HG02938 (cell line): Measurements from ENCODE around the gene OR4C6.

Source experiments
- ATAC-seq: cut with Tn5 transposase; IDR thresholded peaks from one replicate; pipeline ENCODE4 v1.9.1; 2021; ENCODE audit warnings: mild to moderate bottlenecking, moderate library complexity; ENCODE audit not compliant: unreplicated experiment

OR4C6 gene

DNA sequence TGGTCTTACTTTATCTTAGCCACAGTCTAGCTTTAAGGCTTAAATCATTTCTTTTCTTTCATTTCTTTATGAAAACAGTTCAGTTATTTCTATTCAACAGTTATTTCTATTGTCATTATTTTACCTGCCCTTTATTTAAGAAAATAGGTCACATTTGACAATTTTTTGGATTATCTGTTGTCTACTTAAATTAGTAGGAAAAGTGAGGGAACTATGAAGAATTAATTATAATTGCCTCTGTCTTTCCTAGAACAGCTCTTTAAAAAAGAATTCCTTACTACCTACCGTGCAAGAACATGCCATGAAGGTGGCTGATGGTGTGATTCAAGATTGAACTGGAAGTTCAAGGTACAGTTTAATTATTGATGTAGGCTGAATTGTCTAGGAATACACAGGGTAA lies at the start of gene OR4C6:
Gene OR4C6, plus strand, starts transcription at position 301 of the 400 bp plus-strand sequence. CDS start 2,966 bp downstream, outside the sequence.
- ATAC-seq: no peak

DNA sequence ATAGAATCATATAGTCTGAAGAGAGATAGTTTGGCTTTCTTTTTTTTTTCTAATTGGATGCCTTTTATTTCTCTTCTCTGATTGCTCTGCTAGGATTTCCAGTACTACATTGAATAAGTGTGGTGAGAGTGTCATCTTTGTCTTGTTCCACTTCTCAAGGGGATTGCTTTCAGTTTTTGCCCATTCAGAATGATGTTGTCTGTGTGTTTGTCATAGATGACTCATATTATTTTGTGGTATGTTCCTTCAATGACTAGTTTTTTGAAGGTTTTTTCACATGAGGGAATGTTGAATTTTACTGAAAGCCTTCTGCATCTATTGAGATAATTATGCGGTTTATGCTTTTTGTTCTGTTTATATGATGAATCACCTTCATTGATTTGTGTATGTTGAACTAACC lies 37.5 kb upstream of the OR4C6 start:
- ATAC-seq: no peak

DNA sequence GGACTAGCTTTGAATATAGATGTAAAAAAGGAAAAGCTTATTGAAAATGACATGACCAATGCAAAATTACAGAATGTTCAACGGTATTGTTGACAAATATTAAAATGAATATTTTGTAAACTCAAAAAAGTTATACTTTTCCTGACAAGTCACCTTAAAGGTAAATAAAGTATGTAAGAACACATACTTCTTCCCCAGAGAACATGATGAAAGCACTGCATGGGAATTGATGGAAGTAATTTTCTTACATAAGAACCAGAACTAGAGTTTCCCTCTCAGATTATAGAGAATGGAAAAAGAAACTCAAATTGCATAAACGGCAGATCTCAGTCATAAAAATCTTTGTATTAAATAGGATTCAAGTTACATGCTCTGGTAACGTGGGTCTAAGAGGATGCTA lies 27.2 kb upstream of the OR4C6 start, which contains the start of gene OR4P4:
Gene OR4P4, plus strand, starts transcription at position 301 of the 400 bp plus-strand sequence.
- ATAC-seq: no peak

DNA sequence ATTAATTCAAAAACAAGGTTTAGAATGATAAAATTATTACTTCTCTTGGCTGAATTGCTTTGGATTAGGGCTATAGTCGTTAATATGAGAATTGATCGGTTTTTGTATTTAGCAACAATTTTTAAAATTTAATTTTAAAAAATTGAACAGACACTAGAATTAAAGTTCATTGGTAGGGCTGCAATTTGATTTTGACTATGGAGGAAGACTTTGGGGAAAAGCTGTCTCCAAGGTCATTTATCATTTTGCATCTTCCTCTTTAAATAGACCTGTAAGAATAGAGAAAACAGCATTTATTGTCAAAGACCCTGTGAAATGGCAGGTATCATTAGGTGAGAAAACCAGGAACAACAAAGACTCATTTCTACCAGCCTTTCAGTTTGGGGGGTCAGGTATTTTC lies 14.0 kb upstream of the OR4C6 start, which contains the start of gene OR4S2:
Gene OR4S2, plus strand, starts transcription at position 301 of the 400 bp plus-strand sequence. CDS start 2,577 bp downstream, outside the sequence.
- no peak for ATAC-seq

DNA sequence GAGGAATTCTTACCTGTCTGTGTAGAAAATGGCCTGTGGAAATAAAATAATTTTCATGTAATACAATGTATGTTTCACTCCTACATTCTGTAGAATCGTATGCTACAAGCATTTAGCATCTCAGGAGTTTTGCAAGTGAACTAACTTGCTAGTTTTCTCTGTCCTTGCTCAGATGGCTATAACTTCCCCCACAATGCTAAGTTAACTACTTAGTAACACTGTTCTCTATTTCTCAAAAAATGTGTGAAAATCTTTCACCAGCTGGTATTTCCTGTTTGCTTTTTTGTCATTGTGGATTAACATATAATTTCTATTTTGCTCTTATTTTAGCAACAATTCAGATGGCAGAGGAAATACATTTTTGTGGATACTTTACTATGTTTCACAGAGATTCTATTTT lies 9.4 kb upstream of the OR4C6 start:
- ATAC-seq: no peak

DNA sequence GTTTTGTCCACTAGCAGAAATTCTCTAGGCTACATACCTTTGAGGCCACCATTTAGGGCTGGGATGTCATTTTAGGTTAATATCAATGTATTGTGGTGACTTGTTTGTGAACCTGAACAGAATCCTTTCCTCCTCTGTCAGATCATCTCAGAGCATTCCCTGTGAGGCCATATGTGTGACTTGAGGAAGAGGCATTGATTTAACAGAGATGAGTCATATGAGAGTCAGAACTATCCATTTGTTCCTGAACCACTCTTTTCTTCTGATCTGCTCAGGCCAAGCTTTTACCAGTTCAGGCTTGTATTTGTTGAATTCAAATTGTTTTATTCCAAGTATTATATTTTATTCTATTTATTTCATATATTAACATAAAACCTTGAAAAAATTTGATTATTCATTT lies 6.9 kb upstream of the OR4C6 start:
- no peak for ATAC-seq

DNA sequence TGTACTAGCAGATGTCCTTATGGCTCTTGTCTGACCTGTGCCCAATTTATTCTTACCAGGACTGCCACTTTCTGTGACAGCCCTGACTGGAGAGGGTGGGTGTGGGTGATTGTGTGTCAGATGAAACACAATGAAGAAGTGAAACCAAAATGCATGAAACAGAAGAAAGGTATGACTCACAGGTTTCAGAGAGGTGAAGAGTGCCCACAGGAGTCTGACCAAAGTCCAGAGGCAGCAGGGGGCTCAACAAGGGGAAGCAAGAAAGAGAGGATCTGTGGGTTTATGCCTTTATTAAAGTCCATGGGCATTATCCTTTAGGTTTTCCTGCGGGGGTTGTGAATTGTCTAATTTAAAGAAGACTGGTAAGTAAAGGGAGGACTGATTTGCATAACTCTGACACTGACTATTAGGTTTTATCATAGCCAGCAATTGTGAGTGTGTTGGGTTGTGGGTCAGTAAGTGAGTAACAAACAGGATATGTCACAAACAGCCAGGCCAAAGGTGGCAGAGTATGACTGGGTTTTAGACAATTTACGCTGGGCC lies 3.9 kb upstream of the OR4C6 start:
- ATAC-seq: peak; percentile 98

DNA sequence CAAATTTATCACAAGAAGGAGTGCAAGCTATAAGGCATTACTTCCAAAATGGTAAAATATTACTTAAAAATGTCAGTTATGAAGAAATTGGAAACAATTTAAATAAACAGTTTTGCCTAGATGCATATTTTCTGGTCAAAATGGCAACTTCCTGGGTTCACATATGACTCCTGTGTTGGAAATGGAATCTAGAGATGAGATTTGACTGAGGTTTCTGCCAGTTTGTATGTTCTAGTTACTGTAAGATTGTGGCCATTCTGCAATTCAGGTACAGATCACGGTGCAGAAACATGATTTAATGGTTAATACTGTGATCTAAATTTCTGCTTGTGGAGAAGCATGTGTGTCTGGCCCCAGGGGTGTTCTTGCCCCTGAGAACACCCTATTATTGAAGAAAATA lies 3.4 kb upstream of the OR4C6 start:
- peak; percentile 32 for ATAC-seq

DNA sequence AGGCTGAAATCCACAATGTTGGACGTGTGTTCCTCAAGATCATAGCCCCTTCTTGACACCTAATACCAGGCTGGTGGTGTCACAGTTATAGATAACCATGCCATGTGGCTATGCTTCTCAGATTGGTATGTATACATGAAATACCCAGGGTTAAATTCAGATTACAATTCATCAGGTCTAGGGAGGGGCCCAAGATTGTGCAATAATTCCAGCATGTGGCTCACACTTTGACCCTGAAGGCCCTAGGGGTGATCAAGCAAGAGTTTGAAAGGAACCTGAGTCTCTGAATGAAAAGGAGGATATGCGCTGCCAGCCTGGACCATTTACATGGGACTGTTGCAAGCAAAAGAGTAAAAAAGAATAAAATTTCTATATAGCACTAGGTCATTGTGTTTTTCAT lies 7.4 kb downstream of the OR4C6 start:
- no peak for ATAC-seq

DNA sequence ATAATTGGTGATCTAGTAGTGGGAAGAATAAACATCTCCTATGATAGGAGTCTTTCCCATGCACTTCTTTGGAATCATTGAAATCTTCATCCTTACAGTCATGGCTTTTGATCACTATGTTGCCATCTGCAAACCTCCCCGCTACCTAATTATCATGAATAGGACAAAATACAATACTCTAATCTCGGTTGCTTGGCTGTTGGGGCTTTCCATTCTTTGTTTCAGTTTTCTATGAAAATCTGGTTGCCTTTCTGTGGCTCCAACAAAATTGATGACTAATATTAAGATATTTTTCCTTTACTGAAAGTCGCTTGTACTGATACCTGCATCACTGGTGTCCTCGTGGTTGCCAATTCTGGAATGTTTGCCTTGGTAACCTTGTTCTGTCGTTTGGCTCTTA lies 11.9 kb downstream of the OR4C6 start:
- no peak for ATAC-seq

DNA sequence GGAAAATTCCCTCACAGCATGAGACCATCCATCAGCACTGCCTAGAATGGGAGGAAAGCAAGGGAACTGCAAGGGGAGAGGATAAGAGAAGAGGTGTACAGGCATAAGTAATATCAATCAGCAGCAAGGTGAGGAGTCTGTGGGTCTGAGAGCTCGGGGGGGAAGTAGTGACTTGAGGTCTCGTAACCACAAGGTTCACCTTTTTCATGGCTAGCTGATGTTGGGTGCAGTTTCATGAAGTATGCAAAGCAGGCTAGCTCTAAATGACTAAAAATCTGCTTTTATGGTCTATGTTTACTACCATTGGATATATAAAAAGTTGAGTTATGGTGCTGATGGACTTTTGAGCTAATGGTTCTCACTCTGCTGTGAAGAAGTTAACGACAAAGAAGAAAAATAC lies 35.8 kb downstream of the OR4C6 start:
- no peak for ATAC-seq

DNA sequence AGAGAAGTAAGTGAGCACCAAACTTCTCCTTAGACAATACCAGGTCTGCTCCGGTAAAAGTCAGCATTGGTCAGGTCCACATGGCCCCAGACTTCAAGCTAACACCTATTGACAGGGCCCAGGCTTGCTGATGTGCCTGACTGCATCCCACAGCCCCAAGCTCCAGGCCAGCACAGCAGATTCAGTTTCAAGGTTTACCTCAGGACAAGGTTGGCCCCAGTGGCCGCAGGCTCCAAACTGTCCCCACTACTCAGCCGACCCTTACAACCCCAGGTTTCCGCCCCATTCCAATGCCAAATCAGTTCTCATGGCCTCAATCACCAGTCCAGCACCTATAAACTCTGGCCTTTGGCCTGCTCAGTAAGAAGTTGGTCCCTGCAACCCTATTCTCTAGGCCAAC lies 39.4 kb downstream of the OR4C6 start:
- no peak for ATAC-seq

DNA sequence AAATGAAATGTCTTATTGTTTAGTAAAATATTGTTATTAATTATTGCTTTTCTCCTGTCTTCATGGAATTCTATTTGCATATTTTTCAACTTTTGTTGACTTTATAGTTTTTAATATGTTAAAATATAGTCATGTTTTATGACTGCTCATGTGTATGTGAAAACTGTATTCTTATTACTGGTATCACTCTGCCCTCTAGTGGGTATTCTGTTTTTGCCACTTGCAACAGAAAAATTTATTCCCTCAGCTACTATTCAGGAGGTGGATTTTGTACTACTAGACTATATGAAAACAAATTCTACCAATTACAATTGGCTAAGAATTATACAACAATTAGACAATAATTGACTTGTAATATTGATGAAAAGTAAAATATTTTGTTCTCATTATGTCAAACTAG lies 45.0 kb downstream of the OR4C6 start:
- no peak for ATAC-seq

DNA sequence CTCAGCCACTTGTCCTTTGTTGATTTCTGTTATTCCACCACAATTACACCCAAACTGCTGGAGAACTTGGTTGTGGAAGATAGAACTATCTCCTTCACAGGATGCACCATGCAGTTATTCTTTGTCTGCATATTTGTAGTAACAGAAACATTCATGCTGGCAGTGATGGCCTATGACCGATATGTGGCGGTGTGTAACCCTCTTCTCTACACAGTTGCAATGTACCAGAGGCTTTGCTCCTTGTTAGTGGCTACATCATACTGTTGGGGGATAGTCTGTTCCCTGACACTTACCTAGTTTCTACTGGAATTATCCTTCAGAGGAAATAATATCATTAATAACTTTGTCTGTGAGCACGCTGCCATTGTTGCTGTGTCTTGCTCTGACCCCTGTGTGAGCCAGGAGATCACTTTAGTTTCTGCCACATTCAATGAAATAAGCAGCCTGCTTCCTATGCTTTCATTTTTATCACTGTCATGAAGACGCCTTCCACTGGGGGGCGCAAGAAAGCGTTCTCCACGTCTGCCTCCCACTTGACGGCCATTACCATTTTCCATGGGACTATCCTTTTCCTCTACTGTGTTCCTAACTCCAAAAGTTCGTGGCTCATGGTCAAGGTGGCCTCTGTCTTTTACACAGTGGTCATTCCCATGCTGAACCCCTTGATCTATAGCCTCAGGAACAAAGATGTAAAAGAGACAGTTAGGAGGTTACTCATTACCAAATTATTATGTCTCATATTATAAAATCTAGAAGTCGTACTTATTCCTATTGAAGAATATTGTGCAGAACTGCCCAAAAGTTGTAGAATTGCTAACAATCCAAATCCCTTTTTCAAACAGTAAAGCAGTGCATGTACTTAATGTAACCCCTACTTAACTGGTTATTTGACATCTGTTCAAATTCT lies 53.2 kb downstream of the OR4C6 start:
- ATAC-seq: no peak
